Measurements from ENCODE around the gene CD276. TPM values are rescaled to one million over a fixed set of nuclear protein-coding genes. Genes with fewer than 3 reads are reported as not detected.
A peak's percentile ranks its signal among the peaks of the same experiment; 100 is the strongest.
"Not testable (repeated sequence)": the region's sequence is repeated elsewhere in the genome, so short reads cannot be mapped to it uniquely, and the experiment has no call there.

Gene CD276
- total RNA-seq, 4 donors from 2014 or later: 11.5 to 85.7 (median 30.0) TPM

- peaks cover 0 to 10% of the 10 kb centered on the region in 2 donors for H3K4me1 ChIP-seq
- H3K9me3 ChIP-seq: no peaks in the 10 kb centered on the region
- no peak overlapping the region for H3K27ac ChIP-seq
- no peak for TF ChIP-seq POLR2A (IDR thresholded peaks at IDR 0.05)
- TF ChIP-seq, protein P1, sequence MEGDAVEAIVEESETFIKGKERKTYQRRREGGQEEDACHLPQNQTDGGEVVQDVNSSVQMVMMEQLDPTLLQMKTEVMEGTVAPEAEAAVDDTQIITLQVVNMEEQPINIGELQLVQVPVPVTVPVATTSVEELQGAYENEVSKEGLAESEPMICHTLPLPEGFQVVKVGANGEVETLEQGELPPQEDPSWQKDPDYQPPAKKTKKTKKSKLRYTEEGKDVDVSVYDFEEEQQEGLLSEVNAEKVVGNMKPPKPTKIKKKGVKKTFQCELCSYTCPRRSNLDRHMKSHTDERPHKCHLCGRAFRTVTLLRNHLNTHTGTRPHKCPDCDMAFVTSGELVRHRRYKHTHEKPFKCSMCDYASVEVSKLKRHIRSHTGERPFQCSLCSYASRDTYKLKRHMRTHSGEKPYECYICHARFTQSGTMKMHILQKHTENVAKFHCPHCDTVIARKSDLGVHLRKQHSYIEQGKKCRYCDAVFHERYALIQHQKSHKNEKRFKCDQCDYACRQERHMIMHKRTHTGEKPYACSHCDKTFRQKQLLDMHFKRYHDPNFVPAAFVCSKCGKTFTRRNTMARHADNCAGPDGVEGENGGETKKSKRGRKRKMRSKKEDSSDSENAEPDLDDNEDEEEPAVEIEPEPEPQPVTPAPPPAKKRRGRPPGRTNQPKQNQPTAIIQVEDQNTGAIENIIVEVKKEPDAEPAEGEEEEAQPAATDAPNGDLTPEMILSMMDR (IDR thresholded peaks at IDR 0.05): no peak
- no peaks in the 10 kb centered on the region for H3K27me3 ChIP-seq
- DNase-seq: no peak
- H3K36me3 ChIP-seq: no peaks in the 10 kb centered on the region
- intact Hi-C loops (cut with DNase I; ENCODE audit: low total_unique reads): loop anchor here (10.0 kb wide), 1 partner anchor 62 kb away; the partner anchor contains the start of gene NPTN
- no peak overlapping the region for H3K4me3 ChIP-seq
These were observed 12.4 kb downstream of the CD276 start for GRCh38 chr15:73696641-73697001.

GRCh38 chr15:73697033-73697467 is 12.9 kb downstream of the CD276 start:
- no peaks in the 10 kb centered on the region for H3K36me3 ChIP-seq
- H3K27me3 ChIP-seq: no peaks in the 10 kb centered on the region
- peak overlapping the region in 1 of 2 donors; percentile 8 for H3K27ac ChIP-seq
- DNase-seq: peak; percentile 82 to 84
- H3K4me3 ChIP-seq: no peak overlapping the region
- TF ChIP-seq, protein P1 (IDR thresholded peaks at IDR 0.05): no peak
- no peak for TF ChIP-seq POLR2A (IDR thresholded peaks at IDR 0.05)
- intact Hi-C loops (cut with DNase I; ENCODE audit: low total_unique reads): loop anchor here (10.0 kb wide), 1 partner anchor 62 kb away; the partner anchor contains the start of gene NPTN
- H3K9me3 ChIP-seq: no peaks in the 10 kb centered on the region
- peaks cover 0 to 10% of the 10 kb centered on the region in 2 donors for H3K4me1 ChIP-seq

DNA sequence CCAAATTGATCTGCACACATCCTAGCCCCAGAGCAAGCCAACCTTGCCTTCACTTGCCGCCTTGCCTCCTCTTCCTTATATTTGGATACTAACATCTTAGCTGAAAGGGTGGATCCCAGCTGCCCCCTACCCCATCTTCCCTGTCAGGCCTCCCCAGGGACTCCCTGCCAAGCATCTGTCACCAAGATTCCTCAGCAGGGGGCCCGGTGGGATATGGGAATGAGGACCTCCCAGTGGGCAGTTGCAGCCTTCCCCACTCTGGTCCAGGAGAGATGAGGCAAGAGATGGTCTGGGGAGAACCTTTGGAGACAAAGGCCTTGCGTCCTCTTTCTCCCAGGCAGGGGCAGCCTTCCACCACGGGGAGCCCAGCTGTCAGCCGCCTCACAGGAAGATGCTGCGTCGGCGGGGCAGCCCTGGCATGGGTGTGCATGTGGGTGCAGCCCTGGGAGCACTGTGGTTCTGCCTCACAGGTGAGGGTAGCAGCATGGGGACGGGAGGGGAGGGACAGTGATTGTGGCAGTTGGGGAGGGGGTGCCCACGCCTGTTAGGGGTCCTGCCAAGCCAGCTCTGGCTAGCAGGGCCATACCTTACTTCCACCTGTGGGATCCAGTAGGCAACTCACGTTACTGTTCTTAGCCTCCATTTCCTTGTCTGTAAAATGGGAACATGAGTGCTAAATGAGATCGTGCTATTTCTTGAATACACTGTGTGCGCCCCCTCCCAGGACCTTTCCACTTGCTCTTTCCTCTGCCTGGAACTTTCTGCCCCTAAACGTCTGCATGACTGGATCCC is 15.3 kb downstream of the CD276 start:
- intact Hi-C loops (cut with DNase I; ENCODE audit: low total_unique reads): loop anchor here (10.0 kb wide), 1 partner anchor 65 kb away; the partner anchor contains the start of gene NPTN
- H3K36me3 ChIP-seq: no peaks in the 10 kb centered on the region
- TF ChIP-seq POLR2A (IDR thresholded peaks at IDR 0.05): no peak
- TF ChIP-seq, protein P1 (IDR thresholded peaks at IDR 0.05): no peak
- no peak for DNase-seq
- no peaks in the 10 kb centered on the region for H3K27me3 ChIP-seq
- no peak overlapping the region for H3K27ac ChIP-seq
- no peak overlapping the region for H3K4me3 ChIP-seq
- H3K9me3 ChIP-seq: no peaks in the 10 kb centered on the region
- peaks cover 0 to 10% of the 10 kb centered on the region in 2 donors for H3K4me1 ChIP-seq

GRCh38 chr15:73700041-73700842 is 16.1 kb downstream of the CD276 start:
- intact Hi-C loops (cut with DNase I; ENCODE audit: low total_unique reads): no loop called here
- no peak overlapping the region for H3K4me3 ChIP-seq
- H3K36me3 ChIP-seq: no peaks in the 10 kb centered on the region
- H3K4me1 ChIP-seq: peaks cover 0 to 10% of the 10 kb centered on the region in 2 donors
- DNase-seq: peak; percentile 78 to 82
- H3K27ac ChIP-seq: no peak overlapping the region
- H3K27me3 ChIP-seq: no peaks in the 10 kb centered on the region
- no peaks in the 10 kb centered on the region for H3K9me3 ChIP-seq
- TF ChIP-seq POLR2A (IDR thresholded peaks at IDR 0.05): no peak
- TF ChIP-seq, protein P1 (IDR thresholded peaks at IDR 0.05): peak; percentile 86 to 89 (median 87)

DNA sequence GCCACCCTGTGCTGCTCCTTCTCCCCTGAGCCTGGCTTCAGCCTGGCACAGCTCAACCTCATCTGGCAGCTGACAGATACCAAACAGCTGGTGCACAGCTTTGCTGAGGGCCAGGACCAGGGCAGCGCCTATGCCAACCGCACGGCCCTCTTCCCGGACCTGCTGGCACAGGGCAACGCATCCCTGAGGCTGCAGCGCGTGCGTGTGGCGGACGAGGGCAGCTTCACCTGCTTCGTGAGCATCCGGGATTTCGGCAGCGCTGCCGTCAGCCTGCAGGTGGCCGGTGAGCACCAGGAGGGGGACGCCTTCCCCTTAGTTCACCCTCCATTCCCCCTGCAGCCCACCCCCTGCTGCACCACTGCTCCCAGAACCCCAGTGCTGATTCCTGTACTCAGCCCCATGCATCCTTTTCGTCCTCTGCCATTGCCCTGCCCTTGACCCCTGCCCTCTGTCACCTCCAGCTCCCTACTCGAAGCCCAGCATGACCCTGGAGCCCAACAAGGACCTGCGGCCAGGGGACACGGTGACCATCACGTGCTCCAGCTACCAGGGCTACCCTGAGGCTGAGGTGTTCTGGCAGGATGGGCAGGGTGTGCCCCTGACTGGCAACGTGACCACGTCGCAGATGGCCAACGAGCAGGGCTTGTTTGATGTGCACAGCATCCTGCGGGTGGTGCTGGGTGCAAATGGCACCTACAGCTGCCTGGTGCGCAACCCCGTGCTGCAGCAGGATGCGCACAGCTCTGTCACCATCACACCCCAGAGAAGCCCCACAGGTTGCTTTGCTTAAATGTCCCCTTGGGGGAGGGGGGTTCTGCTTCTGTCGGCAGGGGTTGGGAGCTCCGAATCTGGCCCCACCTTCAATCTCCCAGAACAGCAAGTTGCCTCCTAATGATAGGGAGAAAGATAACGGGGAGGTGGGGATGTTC is 18.4 kb downstream of the CD276 start:
- H3K36me3 ChIP-seq; intact Hi-C loops (cut with DNase I; ENCODE audit: low total_unique reads); H3K9me3 ChIP-seq; H3K27me3 ChIP-seq; H3K4me3 ChIP-seq; DNase-seq; H3K4me1 ChIP-seq; H3K27ac ChIP-seq: not testable (repeated sequence)

- H3K36me3 ChIP-seq; intact Hi-C loops (cut with DNase I; ENCODE audit: low total_unique reads); H3K4me3 ChIP-seq; H3K9me3 ChIP-seq; H3K4me1 ChIP-seq; DNase-seq; H3K27me3 ChIP-seq; H3K27ac ChIP-seq: not testable (repeated sequence)
These were observed 19.4 kb downstream of the CD276 start for GRCh38 chr15:73703601-73704000.

- H3K4me1 ChIP-seq; H3K36me3 ChIP-seq; intact Hi-C loops (cut with DNase I; ENCODE audit: low total_unique reads); H3K27me3 ChIP-seq; H3K9me3 ChIP-seq; H3K27ac ChIP-seq; H3K4me3 ChIP-seq; DNase-seq: not testable (repeated sequence)
These were observed 20.1 kb downstream of the CD276 start for GRCh38 chr15:73704142-73704868.
